HEK293T (cell line): Measurements from ENCODE around the gene TMEM223.
"Not testable (repeated sequence)": the region's sequence is repeated elsewhere in the genome, so short reads cannot be mapped to it uniquely, and the experiment has no call there.

Experiments used
- CTCF ChIA-PET: fragments of 350-600 bp; formaldehyde crosslinking; extraction: SDS; loops from one replicate; lab custom pipeline; 2021; ENCODE audit warnings: antibody characterized with exemption, inconsistent platforms; lab: Yijun Ruan, JAX
- POLR2A ChIA-PET: fragments of 350-600 bp; formaldehyde crosslinking; extraction: SDS; loops from one replicate; lab custom pipeline; 2020; ENCODE audit warnings: antibody characterized with exemption, inconsistent platforms; lab: Yijun Ruan, JAX
- DNase-seq: peaks from one replicate; pipeline ENCODE4 v3.0.0; 2012; ENCODE audit warnings: mixed read lengths; ENCODE audit errors: extremely low spot score
- ARNT ChIP-seq: fragments of 450-650 bp; IDR thresholded peaks from 2 replicates; pipeline ENCODE4 v1.6.1; 2017; ENCODE audit warnings: mild to moderate bottlenecking
- BHLHE40 ChIP-seq: fragments of 450-650 bp; IDR thresholded peaks from 2 replicates; pipeline ENCODE4 v1.6.1; 2016; ENCODE audit warnings: mild to moderate bottlenecking, moderate library complexity, borderline replicate concordance
- CTBP1 ChIP-seq: fragments of 450-650 bp; IDR thresholded peaks from 2 replicates; pipeline ENCODE4 v1.6.1; 2016; ENCODE audit warnings: borderline replicate concordance
- ELF4 ChIP-seq: fragments of 450-650 bp; IDR thresholded peaks from 2 replicates; pipeline ENCODE4 v1.6.1; 2017; ENCODE audit warnings: antibody characterized with exemption
- FOXA1 ChIP-seq: fragments of 450-650 bp; IDR thresholded peaks from 2 replicates; pipeline ENCODE4 v1.6.1; 2016; ENCODE audit warnings: mild to moderate bottlenecking
- FOXK2 ChIP-seq: fragments of 450-650 bp; IDR thresholded peaks from 2 replicates; pipeline ENCODE4 v1.6.1; 2016; ENCODE audit warnings: mild to moderate bottlenecking
- FOXM1 ChIP-seq: fragments of 450-650 bp; IDR thresholded peaks from 2 replicates; pipeline ENCODE4 v1.6.1; 2017; ENCODE audit warnings: mild to moderate bottlenecking, borderline replicate concordance
- HDGF ChIP-seq: fragments of 450-650 bp; IDR thresholded peaks from 2 replicates; pipeline ENCODE4 v1.6.1; 2017; ENCODE audit warnings: antibody characterized with exemption, borderline replicate concordance
- L3MBTL2 ChIP-seq: fragments of 450-650 bp; conservative IDR thresholded peaks from 2 replicates; pipeline ENCODE4 v1.6.1; 2016; ENCODE audit warnings: mild to moderate bottlenecking
- LEF1 ChIP-seq: fragments of 450-650 bp; IDR thresholded peaks from 2 replicates; pipeline ENCODE4 v1.6.1; 2017; ENCODE audit warnings: mild to moderate bottlenecking, borderline replicate concordance
- NFRKB ChIP-seq: fragments of 450-650 bp; IDR thresholded peaks from 2 replicates; pipeline ENCODE4 v1.6.1; 2016; ENCODE audit warnings: mild to moderate bottlenecking, moderate library complexity
- PKNOX1 ChIP-seq: fragments of 450-650 bp; IDR thresholded peaks from 2 replicates; pipeline ENCODE4 v1.6.1; 2016
- SP1 ChIP-seq: fragments of 450-650 bp; IDR thresholded peaks from 2 replicates; pipeline ENCODE4 v1.6.1; 2017
- SUZ12 ChIP-seq: fragments of 450-650 bp; IDR thresholded peaks from 2 replicates; pipeline ENCODE4 v1.6.1; 2016; ENCODE audit warnings: mild to moderate bottlenecking
- TARDBP ChIP-seq: fragments of 450-650 bp; IDR thresholded peaks from 2 replicates; pipeline ENCODE4 v1.6.1; 2016
- ZNF384 ChIP-seq: fragments of 450-650 bp; IDR thresholded peaks from 2 replicates; pipeline ENCODE4 v1.6.1; 2016

Gene TMEM223

GRCh38 chr11:62774407-62774806 lies 17.4 kb downstream of the TMEM223 start:
- CTCF ChIA-PET, result interaction anchor here (0.7 to 1.8 kb wide), 3 partner anchors 12 to 379 kb away, joined by 3 to 8 read pairs (median 3); no protein-coding TSS in a partner anchor
- no peak for DNase-seq
- TF ChIP-seq LEF1, result no peak
- no peak for TF ChIP-seq BHLHE40
- TF ChIP-seq SUZ12, result no peak
- no peak for TF ChIP-seq SP1
- no peak for TF ChIP-seq PKNOX1
- no peak for TF ChIP-seq ELF4
- no peak for TF ChIP-seq CTBP1
- no peak for TF ChIP-seq HDGF
- TF ChIP-seq L3MBTL2, result no peak
- no peak for TF ChIP-seq FOXK2
- no peak for TF ChIP-seq TARDBP
- no peak for TF ChIP-seq ARNT
- no peak for TF ChIP-seq NFRKB
- POLR2A ChIA-PET, result interaction anchor here (1.4 to 3.4 kb wide), 8 partner anchors 13 to 107 kb away, joined by 3 to 18 read pairs (median 6); partner anchors contain the start of genes HNRNPUL2, TMEM179B, TTC9C and ZBTB3

GRCh38 chr11:62771144-62772021 lies 20.4 kb downstream of the TMEM223 start, which contains the start of gene TAF6L:
TSS of gene TAF6L (plus strand) at chr11:62771396. CDS start at chr11:62775784, 4,388 bp downstream.
- POLR2A ChIA-PET, result interaction anchor here (0.8 to 5.5 kb wide), 23 partner anchors 10 to 180 kb away, joined by 3 to 64 read pairs (median 4); partner anchors contain the start of genes C11orf98, CSKMT, HNRNPUL2 and LRRN4CL
- CTCF ChIA-PET, result interaction anchor here (0.6 to 3.4 kb wide), 5 partner anchors 15 to 229 kb away, joined by 3 to 16 read pairs (median 4); partner anchors contain the start of gene ZBTB3
- DNase-seq, result peak; percentile 92
- TF ChIP-seq ARNT (no peak), TARDBP (peak; percentile 81), CTBP1 (0 out of 2 replicates have a peak, but pooled peaks have one; percentile 24), ELF4 (no peak), NFRKB (no peak), LEF1 (no peak), HDGF (no peak), SP1 (no peak), FOXK2 (no peak), PKNOX1 (no peak), FOXA1 (no peak), FOXM1 (peak; percentile 13; the same call in 1 of the 2 replicates), BHLHE40 (no peak), ZNF384 (no peak), SUZ12 (no peak), L3MBTL2 (peak; percentile 84)

- POLR2A ChIA-PET, result interaction anchor here (0.8 to 5.5 kb wide), 21 partner anchors 9 to 179 kb away, joined by 3 to 64 read pairs (median 4); partner anchors contain the start of genes C11orf98, CSKMT, HNRNPUL2 and LRRN4CL
- DNase-seq, result no peak
- TF ChIP-seq SP1 (no peak), ELF4 (no peak), NFRKB (no peak), CTBP1 (no peak)
- CTCF ChIA-PET, result interaction anchor here (0.6 to 3.4 kb wide), 5 partner anchors 15 to 228 kb away, joined by 3 to 16 read pairs (median 4); partner anchors contain the start of gene ZBTB3
Measured at GRCh38 chr11:62770778-62771143, 21.0 kb downstream of the TMEM223 start.

- CTCF ChIA-PET, DNase-seq: not testable (repeated sequence)
- POLR2A ChIA-PET, result interaction anchor here (1.0 to 3.1 kb wide), 11 partner anchors 7 to 187 kb away, joined by 3 to 31 read pairs (median 7); partner anchors contain the start of genes EEF1G, HNRNPUL2, STX5 and TAF6L
Measured at GRCh38 chr11:62760867-62761227, 31.0 kb downstream of the TMEM223 start.

GRCh38 chr11:62757846-62758788 lies 33.7 kb downstream of the TMEM223 start:
- TF ChIP-seq CTBP1 (no peak), NFRKB (no peak), FOXA1 (no peak), L3MBTL2 (no peak), PKNOX1 (no peak), FOXM1 (no peak), ZNF384 (no peak), FOXK2 (no peak), SP1 (no peak), HDGF (no peak), SUZ12 (no peak), BHLHE40 (no peak), LEF1 (no peak), ELF4 (no peak), TARDBP (no peak), ARNT (no peak)
- DNase-seq, result no peak
- CTCF ChIA-PET, result no interaction called here
- POLR2A ChIA-PET, result interaction anchor here (0.6 to 1.7 kb wide), 5 partner anchors 10 to 83 kb away, joined by 3 to 7 read pairs (median 3); partner anchors contain the start of genes HNRNPUL2 and TAF6L
